NCI-H1105 (cell line): ENCODE data around the gene TMEM121.
"Not testable (repeated sequence)": the region's sequence is repeated elsewhere in the genome, so short reads cannot be mapped to it uniquely, and the experiment has no call there.

Experiments
- DNase-seq: peaks from one replicate; lab custom pipeline; 2025; lab: John Stamatoyannopoulos, UW

The TMEM121 gene

DNA sequence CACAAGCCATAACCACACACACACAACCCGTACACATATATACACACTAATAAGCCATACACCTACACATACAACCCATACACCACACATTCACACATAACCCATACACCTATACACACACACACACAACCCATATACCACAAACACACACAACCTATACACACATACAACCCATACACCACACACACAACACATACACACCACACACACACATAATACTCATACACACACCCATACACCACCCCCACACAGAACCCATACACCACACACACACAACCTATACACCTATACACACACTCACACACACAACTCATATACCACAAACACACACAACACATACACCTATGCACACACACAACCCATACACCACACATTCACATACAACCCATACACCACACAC is 44.1 kb downstream of the TMEM121 start:
- no peak for DNase-seq

- DNase-seq: not testable (repeated sequence)
Measured at GRCh38 chr14:105571181-105571951, 45.0 kb downstream of the TMEM121 start.

DNA sequence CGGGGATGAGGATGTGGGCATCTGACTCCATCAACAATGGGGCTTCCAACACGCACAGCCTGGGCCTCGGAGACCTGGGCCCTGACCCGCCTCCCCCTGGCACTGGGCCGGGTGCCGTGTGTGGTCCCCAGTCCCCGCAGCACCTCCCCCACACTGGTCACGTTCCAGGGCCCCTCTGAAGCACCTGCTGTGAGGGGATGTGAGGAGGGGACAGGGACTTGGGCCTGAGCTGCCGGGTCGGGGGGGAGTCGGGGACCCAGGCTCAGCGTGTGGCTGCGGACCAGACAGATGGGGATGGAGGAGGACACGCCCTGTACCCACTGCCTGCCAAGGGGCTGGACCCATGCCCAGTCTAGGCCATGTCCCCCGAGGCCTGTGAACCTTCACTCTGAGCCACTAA is 45.7 kb downstream of the TMEM121 start:
- not testable (repeated sequence) for DNase-seq

DNA sequence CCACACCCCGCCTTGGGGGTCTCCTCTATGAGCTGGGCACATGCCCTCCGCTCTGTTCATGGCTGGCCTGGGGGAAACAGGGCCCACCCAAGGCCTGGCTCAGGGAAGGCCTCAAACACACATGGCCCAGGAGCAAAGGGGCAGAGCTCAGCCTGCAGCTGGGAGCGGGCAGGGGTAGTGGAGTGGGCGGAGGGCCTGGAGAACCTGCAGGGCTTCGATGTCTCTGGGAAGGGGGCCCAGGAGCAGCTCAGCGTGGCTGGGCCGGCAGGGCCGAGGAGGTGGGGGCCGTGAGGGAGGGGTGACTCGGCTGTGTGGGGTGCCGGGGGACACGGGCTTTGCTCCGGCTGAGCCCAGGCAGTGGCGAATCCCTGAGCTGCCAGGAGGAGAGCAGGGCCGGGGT is 47.5 kb downstream of the TMEM121 start:
- DNase-seq: not testable (repeated sequence)

- not testable (repeated sequence) for DNase-seq
Measured at GRCh38 chr14:105574411-105574810, 48.0 kb downstream of the TMEM121 start.

DNA sequence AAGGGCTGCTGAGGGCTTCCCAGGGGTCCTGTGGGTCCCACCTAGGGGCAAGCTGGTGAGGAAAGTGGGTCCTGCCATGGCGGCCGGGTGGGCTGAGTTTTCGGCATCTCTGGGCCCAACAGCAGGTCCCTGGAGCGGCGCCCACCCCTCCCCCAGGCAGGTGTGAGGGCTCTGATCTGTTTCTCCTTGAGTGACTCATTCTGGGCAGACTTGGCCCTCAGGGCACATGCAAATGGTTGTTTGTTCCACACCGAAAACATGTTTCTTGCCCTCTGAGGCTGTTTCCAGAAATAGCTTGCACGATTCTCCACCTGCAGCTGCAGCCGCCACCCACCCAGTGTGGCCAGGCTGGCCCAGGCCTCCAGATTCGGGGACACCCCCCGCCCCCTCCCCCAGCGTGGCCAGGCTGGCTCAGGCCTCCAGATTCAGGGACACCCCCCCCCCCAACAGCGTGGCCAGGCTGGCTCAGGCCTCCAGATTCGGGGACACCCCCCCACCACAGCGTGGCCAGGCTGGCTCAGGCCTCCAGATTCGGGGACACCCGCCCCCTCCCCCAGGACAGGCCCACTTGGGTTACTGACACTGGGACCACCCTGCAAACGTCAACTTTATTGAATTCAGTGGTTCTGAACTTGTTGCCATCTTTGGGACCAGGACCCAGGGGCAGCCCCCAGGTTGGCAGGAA is 48.8 kb downstream of the TMEM121 start:
- not testable (repeated sequence) for DNase-seq

GRCh38 chr14:105576525-105577088 is 50.2 kb downstream of the TMEM121 start:
- DNase-seq: no peak

GRCh38 chr14:105577314-105577861 is 51.0 kb downstream of the TMEM121 start:
- DNase-seq: no peak

DNA sequence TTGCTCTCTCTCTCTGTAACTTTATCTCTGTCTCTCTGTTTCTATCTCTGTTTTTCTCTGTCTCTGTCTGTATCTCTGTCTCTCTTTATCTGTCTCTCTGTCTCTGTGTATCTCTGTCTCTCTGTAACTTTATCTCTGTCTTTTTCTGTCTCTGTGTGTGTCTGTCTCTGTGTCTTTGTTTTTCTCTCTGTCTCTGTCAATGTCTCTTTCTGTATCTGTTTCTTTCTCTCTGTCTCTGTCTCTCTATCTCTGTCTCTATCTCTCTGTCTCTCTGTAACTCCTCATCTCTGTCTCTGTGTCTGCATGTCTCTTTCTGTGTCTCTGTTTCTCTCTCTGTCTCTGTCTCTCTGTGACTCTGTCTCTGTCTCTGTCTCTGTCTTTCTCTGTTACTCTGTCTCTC is 51.7 kb downstream of the TMEM121 start:
- DNase-seq: no peak

- not testable (repeated sequence) for DNase-seq
Measured at GRCh38 chr14:105579221-105579620, 52.8 kb downstream of the TMEM121 start.
